Measurements from ENCODE around the gene MAGEA9.
"Not testable (repeated sequence)": the region's sequence is repeated elsewhere in the genome, so short reads cannot be mapped to it uniquely, and the experiment has no call there.

MAGEA9 gene

GRCh38 chrX:149831473-149831872 lies 49.7 kb downstream of the MAGEA9 start:
- Mint-ChIP-seq H3K36me3 (ENCODE audit: low read depth) (no peaks in the 10 kb centered on the region), H3K27me3 (ENCODE audit: low read depth) (no peaks in the 10 kb centered on the region), H3K27ac (peak overlapping the region in 2 of 3 experiments; percentile 6 to 24), H3K4me3 (no peak overlapping the region), H3K9me3 (no peaks in the 10 kb centered on the region), H3K4me1 (peaks cover 10% of the 10 kb centered on the region)
- no peak for TF ChIP-seq CTCF (IDR thresholded peaks at IDR 0.05; ENCODE audit: unreplicated experiment in 3 of 3)

GRCh38 chrX:149836728-149837127 lies 55.0 kb downstream of the MAGEA9 start:
- not testable (repeated sequence) for H3K36me3 Mint-ChIP-seq (ENCODE audit: low read depth); H3K4me3 Mint-ChIP-seq; H3K27me3 Mint-ChIP-seq (ENCODE audit: low read depth); H3K9me3 Mint-ChIP-seq; H3K4me1 Mint-ChIP-seq; H3K27ac Mint-ChIP-seq

GRCh38 chrX:149837167-149837566 lies 55.4 kb downstream of the MAGEA9 start:
- no peaks in the 10 kb centered on the region for H3K4me1 Mint-ChIP-seq
- no peaks in the 10 kb centered on the region for H3K36me3 Mint-ChIP-seq (ENCODE audit: low read depth)

More at GRCh38 chrX:149837167-149837566, 55.4 kb downstream of the MAGEA9 start:
- Mint-ChIP-seq H3K4me3 (no peak overlapping the region), H3K27me3 (ENCODE audit: low read depth) (no peaks in the 10 kb centered on the region), H3K9me3 (peaks cover 4% of the 10 kb centered on the region), H3K27ac (no peak overlapping the region)
- TF ChIP-seq CTCF (IDR thresholded peaks at IDR 0.05; ENCODE audit: unreplicated experiment in 3 of 3): no peak

Measured in nephron (organoid).